Adipose tissue (tissue), 3 donors: Measurements from ENCODE around the gene KIAA2012. TPM values are rescaled to one million over a fixed set of nuclear protein-coding genes. Genes with fewer than 3 reads are reported as not detected.

Experiments
- H3K27ac ChIP-seq: one replicate; pipeline ENCODE4 v1.5.1; 2013; ENCODE audit warnings: low read depth, low read length
- WGBS, 3 donors: extraction: QIAGEN DNeasy Blood & Tissue Kit; methylation state at CpG; one replicate each; pipeline ENCODE4 v1.1.7; 2013; 5-methylcytosine and 5-hydroxymethylcytosine counted together
- polyA plus RNA-seq, 3 donors: library from polyadenylated mRNA; stranded (reverse); fragments of 200-250 nt; gene quantifications; one replicate each; pipeline ENCODE4 v1.2.3, GENCODE V29; 2013
- donor health status: healthy with polysubstance abuse.
- donor health status: Bipolar disorder and iron deficiency.
- donor health status: healthy.

Gene KIAA2012
- polyA plus RNA-seq, 3 donors: 0.01 to 0.11 TPM; not detected in 1

DNA sequence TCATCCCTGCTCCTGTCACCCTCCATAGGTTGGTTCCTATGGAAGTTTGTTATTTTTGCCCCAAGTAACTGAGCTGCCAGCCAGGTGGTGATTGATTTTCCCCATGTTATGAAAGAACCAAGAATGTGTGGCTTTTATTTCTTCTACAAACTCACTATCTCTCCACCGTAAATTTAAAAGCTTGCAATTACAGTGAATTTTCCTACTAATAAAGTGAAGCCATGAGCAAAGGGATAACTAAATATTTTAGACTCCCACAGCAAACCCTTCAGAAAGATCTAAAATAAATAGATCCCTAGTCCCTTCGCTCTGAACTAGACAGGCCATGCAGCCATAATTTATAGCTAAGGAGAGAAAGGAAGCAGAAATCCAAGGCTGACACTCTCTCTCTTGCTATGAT lies 6.2 kb upstream of the KIAA2012 start:
- H3K27ac ChIP-seq: no peak overlapping the region
- 55 to 69% (median 65%) methylated on average over 2 of the region's 2 CpGs for WGBS, 3 donors

GRCh38 chr2:202067589-202067988 lies 5.5 kb upstream of the KIAA2012 start:
- WGBS, 3 donors: 98 to 100% (median 100%) methylated on average over 1 of the region's 1 CpG
- H3K27ac ChIP-seq: no peak overlapping the region

DNA sequence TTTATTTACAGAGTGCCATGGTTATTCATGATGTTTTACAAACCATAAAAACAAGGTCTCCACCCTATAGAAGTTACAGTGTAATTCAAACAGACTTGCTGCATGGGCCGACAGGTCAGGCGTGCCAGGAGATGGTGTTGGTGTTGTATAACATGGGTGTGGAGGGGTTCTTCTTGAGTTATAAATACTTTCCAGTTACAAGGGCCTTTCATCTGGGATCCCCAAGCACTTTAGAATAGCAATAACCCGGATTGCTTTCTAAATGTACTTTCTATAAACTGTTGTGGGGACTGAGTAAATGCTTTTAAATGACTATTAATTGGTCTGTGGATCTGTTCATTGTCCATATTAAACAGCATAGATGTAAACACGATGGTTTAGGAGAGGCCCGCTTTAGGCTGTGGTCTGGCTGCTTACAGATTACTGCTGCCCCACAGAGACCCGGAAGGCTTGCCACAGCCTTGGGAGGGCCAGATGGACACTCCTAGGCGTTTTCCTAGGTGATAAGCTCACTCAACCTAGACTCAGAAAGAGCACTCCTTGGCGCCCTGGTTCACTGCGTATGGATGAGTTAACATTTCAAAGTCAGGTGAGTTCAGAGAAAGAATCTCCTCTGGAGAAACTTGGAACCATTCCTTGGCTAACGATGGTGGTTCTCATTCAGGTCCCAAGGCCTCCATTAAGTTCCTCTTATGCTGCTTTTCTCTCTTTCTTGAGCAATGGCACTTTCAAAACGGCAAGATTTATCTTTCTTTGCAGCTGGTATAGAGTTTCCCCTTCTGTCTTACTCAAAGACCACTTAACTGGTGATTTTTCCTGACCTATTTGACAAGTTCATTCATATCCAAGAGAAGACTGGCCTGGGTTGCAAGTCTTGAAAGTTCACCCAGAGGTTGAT lies 3.6 kb upstream of the KIAA2012 start:
- 58 to 76% (median 67%) methylated on average over 11 of the region's 11 CpGs for WGBS, 3 donors
- no peak overlapping the region for H3K27ac ChIP-seq

- H3K27ac ChIP-seq: no peak overlapping the region
- 85 to 95% (median 86%) methylated on average over 2 of the region's 2 CpGs for WGBS, 3 donors
These were observed 1.9 kb upstream of the KIAA2012 start for GRCh38 chr2:202071107-202071506.

DNA sequence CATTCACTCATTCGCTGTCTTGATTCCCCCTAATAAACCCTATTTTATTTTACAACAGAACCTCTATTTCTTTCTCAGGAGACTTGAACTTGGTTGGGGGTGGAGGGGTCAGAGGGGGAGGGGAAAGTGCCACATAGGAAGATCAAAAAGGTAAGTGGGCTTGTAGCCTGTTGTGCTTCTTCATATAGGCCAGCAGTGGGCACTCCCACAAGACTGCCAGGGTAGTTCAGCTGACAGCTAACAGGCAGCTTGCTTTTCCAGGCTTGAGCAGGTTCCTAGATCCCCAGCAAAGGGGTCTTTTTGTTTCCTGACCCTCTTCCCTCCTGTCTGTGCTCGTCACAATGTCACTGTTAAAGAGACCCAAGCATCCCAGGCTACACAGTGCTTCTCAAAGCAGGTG lies 829 bp upstream of the KIAA2012 start:
- 64 to 89% (median 85%) methylated on average over 2 of the region's 2 CpGs for WGBS, 3 donors
- no peak overlapping the region for H3K27ac ChIP-seq

GRCh38 chr2:202074324-202074723 lies 1.3 kb downstream of the KIAA2012 start:
- 88 to 94% (median 89%) methylated on average over 2 of the region's 2 CpGs for WGBS, 3 donors
- H3K27ac ChIP-seq: no peak overlapping the region

DNA sequence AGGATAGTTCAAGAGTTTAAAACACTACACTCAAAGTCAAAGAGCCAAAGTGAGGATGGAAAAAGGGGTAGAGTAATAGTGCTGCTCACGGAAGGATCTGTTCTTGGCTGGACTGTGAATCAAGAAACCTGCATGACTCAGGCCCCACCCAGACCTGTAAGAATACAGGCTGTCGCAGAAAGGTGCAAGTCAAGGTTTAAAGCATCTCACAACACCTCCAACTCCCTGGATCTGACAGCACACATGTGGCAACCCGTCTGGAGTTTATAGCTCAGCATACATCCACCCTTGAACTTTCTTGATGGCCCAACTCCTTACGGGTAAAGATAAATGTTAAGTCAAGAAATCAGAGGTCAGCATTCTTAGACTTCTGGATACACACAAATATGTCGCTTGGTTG lies 6.3 kb downstream of the KIAA2012 start:
- 83 to 91% (median 85%) methylated on average over 5 of the region's 5 CpGs for WGBS, 3 donors

DNA sequence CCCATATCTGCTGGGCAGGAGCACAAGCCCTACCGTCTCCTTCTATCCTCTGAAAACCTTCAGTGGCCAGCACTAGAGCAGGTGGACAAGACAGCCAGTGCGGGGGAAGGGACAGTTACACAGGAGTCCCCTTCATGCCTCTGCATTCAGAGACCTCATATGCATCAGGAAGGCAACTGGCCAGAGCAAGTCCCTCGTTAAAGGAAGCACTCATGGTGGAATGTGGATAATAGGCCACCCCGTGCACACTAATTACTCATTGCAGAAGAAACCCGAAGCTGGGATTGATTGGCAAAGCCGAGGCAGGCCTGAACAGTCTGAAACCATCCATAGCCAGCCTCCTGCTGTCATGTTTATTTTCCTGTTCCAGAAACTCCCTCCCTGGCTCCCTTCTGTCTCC lies 11.2 kb downstream of the KIAA2012 start:
- 46 to 60% (median 60%) methylated on average over 6 of the region's 6 CpGs for WGBS, 3 donors
- no peak overlapping the region for H3K27ac ChIP-seq

More for the DNA sequence above, 6.3 kb downstream of the KIAA2012 start:
- no peak overlapping the region for H3K27ac ChIP-seq

- no peak overlapping the region for H3K27ac ChIP-seq
- 72 to 78% (median 76%) methylated on average over 3 of the region's 3 CpGs for WGBS, 3 donors
These were observed 15.7 kb downstream of the KIAA2012 start for GRCh38 chr2:202088777-202089176.

- H3K27ac ChIP-seq: no peak overlapping the region
- 73 to 77% (median 73%) methylated on average over 7 of the region's 7 CpGs for WGBS, 3 donors
These were observed 17.5 kb downstream of the KIAA2012 start for GRCh38 chr2:202090530-202090929.

DNA sequence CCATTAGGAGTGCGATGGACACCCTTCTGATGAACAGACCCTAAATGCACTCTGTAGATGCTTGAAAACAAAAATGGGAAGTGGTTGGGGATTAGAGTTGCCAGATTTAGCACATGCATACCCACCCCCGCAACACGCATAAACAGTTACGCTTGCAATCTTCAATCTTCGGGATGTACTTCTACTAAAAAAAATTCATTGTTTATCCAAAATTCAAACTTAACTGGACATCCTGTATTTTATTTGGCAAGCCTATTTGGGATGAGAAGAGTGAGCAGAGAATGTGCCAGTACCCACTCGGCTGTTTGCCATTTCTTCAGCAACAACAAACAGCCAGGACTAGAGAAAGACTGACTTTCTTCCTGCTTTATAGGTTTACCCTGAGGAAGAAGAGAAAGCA lies 18.4 kb downstream of the KIAA2012 start:
- no peak overlapping the region for H3K27ac ChIP-seq
- 51 to 93% (median 55%) methylated on average over 6 of the region's 6 CpGs for WGBS, 3 donors

DNA sequence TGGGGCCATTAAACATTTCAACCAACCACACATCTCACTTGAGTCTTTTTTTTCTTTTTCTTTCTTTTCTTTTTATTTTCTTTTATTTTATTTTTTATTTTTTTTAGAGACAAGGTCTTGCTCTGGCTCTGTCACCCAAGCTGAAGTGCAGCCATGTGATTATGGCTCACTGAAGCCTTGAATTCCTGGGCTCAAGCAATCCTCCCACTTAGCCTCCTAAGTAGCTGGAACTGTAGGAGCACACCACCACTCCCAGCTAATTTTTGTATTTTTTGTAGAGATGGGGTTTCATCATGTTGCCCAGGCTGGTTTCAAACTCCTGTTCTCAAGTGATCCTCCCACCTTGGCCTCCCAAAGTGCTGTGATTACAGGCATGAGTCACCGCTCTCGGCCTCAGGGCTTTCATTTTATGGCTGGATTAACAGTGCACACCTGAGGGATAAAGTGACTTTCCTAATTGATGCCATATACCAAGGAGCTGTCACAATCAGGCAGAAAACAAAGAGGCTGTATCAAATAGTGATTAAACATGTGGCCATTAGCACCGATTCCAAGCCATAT lies 21.5 kb downstream of the KIAA2012 start:
- WGBS, 3 donors: 82 to 92% (median 88%) methylated on average over 3 of the region's 3 CpGs

DNA sequence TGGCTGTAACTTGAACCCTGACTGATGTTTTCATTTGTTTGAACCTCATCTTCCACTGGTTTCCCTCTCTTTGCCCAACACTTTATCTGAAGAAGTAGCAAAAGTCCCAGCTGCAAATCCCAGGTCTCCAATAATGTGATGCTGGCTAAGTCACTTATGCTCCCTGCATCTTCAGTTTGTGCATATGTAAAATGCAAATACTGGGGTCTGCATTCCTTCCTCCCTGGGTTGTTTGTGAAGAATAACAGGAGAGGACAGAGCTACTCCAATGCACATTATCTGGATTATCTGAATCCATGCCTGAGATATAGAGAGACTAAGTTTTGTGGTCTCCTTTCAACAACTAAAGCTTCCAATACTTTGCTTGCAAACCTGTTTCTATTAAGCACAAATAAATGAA lies 22.2 kb downstream of the KIAA2012 start:
- no peak overlapping the region for H3K27ac ChIP-seq

More for the DNA sequence above, 21.5 kb downstream of the KIAA2012 start:
- H3K27ac ChIP-seq: no peak overlapping the region

DNA sequence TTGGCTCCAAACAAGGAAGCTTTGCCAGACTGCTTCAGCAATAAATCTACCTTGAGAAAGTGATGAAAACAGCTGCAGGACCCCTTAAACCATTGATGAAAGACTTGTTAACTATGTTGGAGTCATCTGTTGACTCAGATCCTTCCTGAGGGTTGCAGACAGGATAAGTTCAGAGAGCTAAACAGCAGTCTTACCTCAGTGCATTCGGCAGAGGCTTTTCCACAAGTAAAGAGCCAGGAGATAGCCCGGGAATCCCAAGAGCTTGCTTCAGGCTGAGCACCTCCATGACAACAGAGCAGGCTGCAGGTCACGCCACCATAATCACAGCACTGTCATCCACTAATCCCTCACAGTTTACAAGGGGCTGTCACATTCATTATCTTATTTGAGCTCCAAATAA lies 23.7 kb downstream of the KIAA2012 start:
- 47 to 63% (median 61%) methylated on average over 3 of the region's 3 CpGs for WGBS, 3 donors
- H3K27ac ChIP-seq: no peak overlapping the region

DNA sequence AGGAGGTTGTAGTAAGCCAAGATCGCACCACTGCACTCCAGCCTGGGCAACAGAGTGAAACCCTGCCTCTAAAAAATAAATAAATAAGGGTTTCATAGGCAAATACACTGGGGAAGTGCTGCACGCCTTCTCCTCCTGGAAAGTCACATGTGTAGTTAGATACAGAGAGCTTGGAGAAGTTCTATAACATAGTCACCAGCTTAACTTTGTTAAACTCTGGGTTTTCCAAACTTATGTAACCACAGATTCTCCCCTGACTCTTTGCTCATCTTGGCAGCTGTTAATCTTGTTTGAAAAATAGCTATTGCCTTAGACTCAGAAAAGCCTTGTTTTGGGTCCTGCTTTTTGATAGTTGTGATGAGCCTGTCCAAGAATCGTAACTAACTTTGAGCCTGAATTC lies 25.2 kb downstream of the KIAA2012 start:
- H3K27ac ChIP-seq: no peak overlapping the region
- WGBS, 3 donors: 90 to 95% (median 95%) methylated on average over 3 of the region's 3 CpGs

DNA sequence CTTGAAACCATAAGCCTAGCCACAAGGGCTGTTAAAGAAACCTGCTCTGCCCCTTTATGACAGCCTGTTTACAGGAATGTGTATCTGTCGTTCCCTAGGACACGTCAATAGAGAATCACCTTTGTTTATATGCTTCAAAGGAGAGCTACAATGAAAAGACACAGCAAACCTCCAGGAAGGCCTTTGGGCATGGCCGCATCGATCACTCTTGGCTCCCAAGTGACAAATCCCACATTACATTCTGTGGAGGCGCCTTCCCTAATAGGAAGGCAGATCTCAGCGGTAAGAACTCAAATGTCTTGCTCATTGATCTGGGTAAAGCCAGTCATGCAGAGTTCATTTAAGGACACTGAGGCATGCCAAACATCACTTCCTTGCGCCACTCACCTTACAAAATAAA lies 26.5 kb downstream of the KIAA2012 start:
- 68 to 85% (median 83%) methylated on average over 7 of the region's 7 CpGs for WGBS, 3 donors
- no peak overlapping the region for H3K27ac ChIP-seq

- H3K27ac ChIP-seq: no peak overlapping the region
- 58 to 72% (median 59%) methylated on average over 4 of the region's 4 CpGs for WGBS, 3 donors
These were observed 27.1 kb downstream of the KIAA2012 start for GRCh38 chr2:202100176-202100575.

- H3K27ac ChIP-seq: no peak overlapping the region
- 61 to 81% (median 71%) methylated on average over 3 of the region's 3 CpGs for WGBS, 3 donors
These were observed 28.0 kb downstream of the KIAA2012 start for GRCh38 chr2:202101026-202101579.

DNA sequence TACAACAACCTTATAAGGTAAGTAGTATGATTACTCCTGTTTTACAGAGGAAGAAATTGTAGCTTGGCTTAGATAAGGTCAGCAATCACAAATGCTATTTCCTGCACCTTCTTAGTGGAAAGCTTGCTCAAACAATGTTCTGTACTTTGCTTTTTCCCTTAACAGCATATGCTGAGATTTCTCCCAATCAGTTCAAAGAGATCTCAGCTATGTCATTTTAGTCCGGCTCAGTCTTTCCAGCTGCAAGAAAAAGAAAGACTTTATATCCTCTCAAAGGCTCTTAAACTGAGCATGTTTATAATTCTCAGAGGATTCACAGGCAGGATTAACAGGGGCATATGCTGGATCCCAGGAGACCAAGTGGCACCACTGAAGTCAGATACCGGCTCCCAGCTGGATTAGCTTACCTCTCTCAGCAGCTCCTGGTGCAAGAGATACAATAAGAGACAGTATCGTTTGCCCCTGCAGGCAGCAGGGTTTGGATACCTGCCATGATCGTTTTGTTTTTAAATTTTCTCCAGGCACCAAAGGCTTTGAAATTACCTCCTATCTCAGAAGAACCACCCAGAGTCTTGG lies 29.5 kb downstream of the KIAA2012 start:
- no peak overlapping the region for H3K27ac ChIP-seq
- WGBS, 3 donors: 61 to 66% (median 63%) methylated on average over 4 of the region's 4 CpGs
